ENCODE measurements around the gene PTF1A.

The PTF1A gene

GRCh38 chr10:23191764-23192711 lies at the start of gene PTF1A:
PTF1A (plus strand) TSS chr10:23192312; CDS start chr10:23192531, 219 bp downstream.
- peak; percentile 50 for DNase-seq (ENCODE audit: low spot score)

- DNase-seq (ENCODE audit: low spot score) = no peak
Observed at GRCh38 chr10:23146258-23146657, 45.9 kb upstream of the PTF1A start.

- DNase-seq (ENCODE audit: low spot score) = no peak
Observed at GRCh38 chr10:23147035-23147434, 45.1 kb upstream of the PTF1A start.

- DNase-seq (ENCODE audit: low spot score) = no peak
Observed at GRCh38 chr10:23148214-23148613, 43.9 kb upstream of the PTF1A start.

GRCh38 chr10:23150091-23150490 lies 42.0 kb upstream of the PTF1A start:
- no peak for DNase-seq (ENCODE audit: low spot score)

GRCh38 chr10:23150610-23151009 lies 41.5 kb upstream of the PTF1A start:
- no peak for DNase-seq (ENCODE audit: low spot score)

- DNase-seq (ENCODE audit: low spot score) = no peak
Observed at GRCh38 chr10:23151071-23151470, 41.0 kb upstream of the PTF1A start.

- DNase-seq (ENCODE audit: low spot score) = no peak
Observed at GRCh38 chr10:23155169-23155568, 36.9 kb upstream of the PTF1A start.

- no peak for DNase-seq (ENCODE audit: low spot score)
Observed at GRCh38 chr10:23156447-23157150, 35.5 kb upstream of the PTF1A start.

GRCh38 chr10:23157239-23157681 lies 34.9 kb upstream of the PTF1A start:
- no peak for DNase-seq (ENCODE audit: low spot score)

- DNase-seq (ENCODE audit: low spot score) = peak; percentile 48
Observed at GRCh38 chr10:23157691-23158369, 34.3 kb upstream of the PTF1A start.

- peak; percentile 72 for DNase-seq (ENCODE audit: low spot score)
Observed at GRCh38 chr10:23158370-23158769, 33.7 kb upstream of the PTF1A start.

GRCh38 chr10:23171232-23171876 lies 20.8 kb upstream of the PTF1A start:
- DNase-seq (ENCODE audit: low spot score) = no peak

GRCh38 chr10:23172429-23173213 lies 19.5 kb upstream of the PTF1A start:
- peak; percentile 42 for DNase-seq (ENCODE audit: low spot score)

GRCh38 chr10:23173214-23174073 lies 18.7 kb upstream of the PTF1A start:
- peak; percentile 61 for DNase-seq (ENCODE audit: low spot score)

- DNase-seq (ENCODE audit: low spot score) = no peak
Observed at GRCh38 chr10:23174074-23174976, 17.8 kb upstream of the PTF1A start.

- DNase-seq (ENCODE audit: low spot score) = no peak
Observed at GRCh38 chr10:23174977-23175512, 17.1 kb upstream of the PTF1A start.

- DNase-seq (ENCODE audit: low spot score) = no peak
Observed at GRCh38 chr10:23186178-23186577, 5.9 kb upstream of the PTF1A start.

- no peak for DNase-seq (ENCODE audit: low spot score)
Observed at GRCh38 chr10:23186697-23187096, 5.4 kb upstream of the PTF1A start.

All from D341Med (cell line).